HEK293 (cell line): Measurements from ENCODE around the gene KLHL29.

Experiments
- CTCF ChIP-seq: fragments of 450-650 bp; formaldehyde crosslinking; IDR thresholded peaks from 2 replicates; pipeline ENCODE4 v1.5.1; 2016; ENCODE audit warnings: missing biosample characterization, missing genetic modification characterization
- SCRT2 ChIP-seq: fragments of 450-650 bp; formaldehyde crosslinking; IDR thresholded peaks from 2 replicates; pipeline ENCODE4 v1.5.1; 2016; ENCODE audit warnings: missing biosample characterization, missing genetic modification characterization
- ZNF274 ChIP-seq, 2 experiments: fragments of 200-500 bp in 1 of 2; fragments of 450-650 bp in 1 of 2; sonication (Bioruptor generic) in 1 of 2; formaldehyde crosslinking in 1 of 2; IDR thresholded peaks; 2 replicates each; pipeline versions ENCODE4 v1.5.1 to v1.6.1; 2014 to 2016; ENCODE audit warnings: borderline replicate concordance in 1 of 2, inconsistent platforms in 1 of 2, low read length in 1 of 2, missing biosample characterization in 1 of 2, missing genetic modification characterization in 1 of 2
- ZNF654 ChIP-seq: fragments of 450-650 bp; formaldehyde crosslinking; IDR thresholded peaks from 2 replicates; pipeline ENCODE4 v1.5.1; 2016; ENCODE audit warnings: low read depth, missing biosample characterization, missing genetic modification characterization
- TF ChIP-seq, protein P1 (sequence below): fragments of 450-650 bp; formaldehyde crosslinking; conservative IDR thresholded peaks from 2 replicates; pipeline ENCODE4 v1.5.1; 2016; ENCODE audit warnings: low read depth, missing biosample characterization, missing genetic modification characterization

DNA sequence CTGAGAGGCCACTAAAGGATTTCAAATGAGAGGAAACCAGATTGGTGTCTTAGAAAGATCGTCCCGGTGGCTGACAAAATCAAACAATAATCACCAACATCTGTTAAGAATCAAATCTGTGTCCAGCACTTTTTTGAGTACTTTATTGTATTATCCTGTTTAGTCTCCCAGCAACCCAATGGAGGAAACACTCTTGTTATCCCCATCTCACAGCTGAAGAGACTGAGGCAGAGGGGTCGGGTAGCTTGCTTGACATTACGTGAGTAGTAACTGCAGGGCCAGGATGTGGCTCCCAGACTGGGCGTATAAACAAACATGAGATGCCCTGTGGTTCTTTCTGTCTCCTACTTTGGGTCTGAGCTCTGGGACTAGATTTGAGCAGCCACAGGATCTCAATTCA lies 76.0 kb downstream of the KLHL29 start:
- TF ChIP-seq ZNF274 (IDR thresholded peaks at IDR 0.05; ENCODE audit: low read length) = no peak
- TF ChIP-seq ZNF274 (tag by site-specific recombination; IDR thresholded peaks at IDR 0.05; ENCODE audit: borderline replicate concordance) = no peak
- TF ChIP-seq, protein P1, sequence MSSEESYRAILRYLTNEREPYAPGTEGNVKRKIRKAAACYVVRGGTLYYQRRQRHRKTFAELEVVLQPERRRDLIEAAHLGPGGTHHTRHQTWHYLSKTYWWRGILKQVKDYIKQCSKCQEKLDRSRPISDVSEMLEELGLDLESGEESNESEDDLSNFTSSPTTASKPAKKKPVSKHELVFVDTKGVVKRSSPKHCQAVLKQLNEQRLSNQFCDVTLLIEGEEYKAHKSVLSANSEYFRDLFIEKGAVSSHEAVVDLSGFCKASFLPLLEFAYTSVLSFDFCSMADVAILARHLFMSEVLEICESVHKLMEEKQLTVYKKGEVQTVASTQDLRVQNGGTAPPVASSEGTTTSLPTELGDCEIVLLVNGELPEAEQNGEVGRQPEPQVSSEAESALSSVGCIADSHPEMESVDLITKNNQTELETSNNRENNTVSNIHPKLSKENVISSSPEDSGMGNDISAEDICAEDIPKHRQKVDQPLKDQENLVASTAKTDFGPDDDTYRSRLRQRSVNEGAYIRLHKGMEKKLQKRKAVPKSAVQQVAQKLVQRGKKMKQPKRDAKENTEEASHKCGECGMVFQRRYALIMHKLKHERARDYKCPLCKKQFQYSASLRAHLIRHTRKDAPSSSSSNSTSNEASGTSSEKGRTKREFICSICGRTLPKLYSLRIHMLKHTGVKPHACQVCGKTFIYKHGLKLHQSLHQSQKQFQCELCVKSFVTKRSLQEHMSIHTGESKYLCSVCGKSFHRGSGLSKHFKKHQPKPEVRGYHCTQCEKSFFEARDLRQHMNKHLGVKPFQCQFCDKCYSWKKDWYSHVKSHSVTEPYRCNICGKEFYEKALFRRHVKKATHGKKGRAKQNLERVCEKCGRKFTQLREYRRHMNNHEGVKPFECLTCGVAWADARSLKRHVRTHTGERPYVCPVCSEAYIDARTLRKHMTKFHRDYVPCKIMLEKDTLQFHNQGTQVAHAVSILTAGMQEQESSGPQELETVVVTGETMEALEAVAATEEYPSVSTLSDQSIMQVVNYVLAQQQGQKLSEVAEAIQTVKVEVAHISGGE = no peak
- no peak for TF ChIP-seq CTCF (tag by site-specific recombination)
- no peak for TF ChIP-seq SCRT2 (tag by site-specific recombination)
- no peak for TF ChIP-seq ZNF654 (tag by site-specific recombination)
